Adrenal gland (tissue), 12 donors: Measurements from ENCODE around the gene MARVELD2. TPM values are rescaled to one million over a fixed set of nuclear protein-coding genes. Genes with fewer than 3 reads are reported as not detected.
"Not testable (repeated sequence)": the region's sequence is repeated elsewhere in the genome, so short reads cannot be mapped to it uniquely, and the experiment has no call there.

Source experiments
- DNase-seq, 7 donors: peaks; one replicate each; pipeline ENCODE4 v3.0.0-alpha.2; 2019 to 2020
- H3K27ac ChIP-seq, 5 donors: fragments of 200-600 bp; sonication (generic) in 4 of 5; 1 replicate in 3 of 5; 2 replicates in 2 of 5; pipeline versions ENCODE4 v1.5.1 to v1.8.0; 2016 to 2020; ENCODE audit warnings: mild to moderate bottlenecking in 1 of 5
- H3K27me3 ChIP-seq: fragments of 200-600 bp; 2 replicates; pipeline ENCODE4 v1.8.0; 2021
- H3K36me3 ChIP-seq, 2 donors: fragments of 200-600 bp; replicated peaks in 1 of 2; 1 replicate in 1 of 2; 2 replicates in 1 of 2; pipeline versions ENCODE4 v1.5.1 to v1.8.0; 2018 to 2022
- H3K4me1 ChIP-seq, 2 donors: fragments of 200-600 bp; replicated peaks in 1 of 2; 1 replicate in 1 of 2; 2 replicates in 1 of 2; pipeline versions ENCODE4 v1.5.1 to v1.8.0; 2018 to 2021
- H3K4me3 ChIP-seq, 4 donors: fragments of 200-600 bp; sonication (generic) in 3 of 4; one replicate each; pipeline ENCODE4 v1.5.1; 2016 to 2018
- H3K9me3 ChIP-seq, 3 donors: fragments of 200-600 bp; sonication (generic) in 1 of 3; replicated peaks in 1 of 3; 1 replicate in 2 of 3; 2 replicates in 1 of 3; pipeline versions ENCODE4 v1.5.1 to v1.8.0; 2016 to 2021
- CTCF ChIP-seq, 6 experiments: fragments of 450-650 bp in 4 of 6; fragments of 200-600 bp in 2 of 6; sonication (generic) in 1 of 6; IDR thresholded peaks; 1 replicate in 5 of 6; 2 replicates in 1 of 6; pipeline versions ENCODE4 v1.5.1 to v1.8.0; 2016 to 2021; ENCODE audit warnings: antibody characterized with exemption in 6 of 6, mild to moderate bottlenecking in 2 of 6, moderate library complexity in 1 of 6
- POLR2A ChIP-seq, 2 donors: fragments of 450-650 bp; IDR thresholded peaks; one replicate each; pipeline ENCODE4 v1.6.1; 2017; ENCODE audit warnings: antibody characterized with exemption in 2 of 2, mild to moderate bottlenecking in 2 of 2, moderate library complexity in 1 of 2
- WGBS, 4 donors: extraction: QIAGEN DNeasy Blood & Tissue Kit in 2 of 4; methylation state at CpG; one replicate each; pipeline versions ENCODE4 v1.1.5 to v1.1.7; 2013 to 2017; 5-methylcytosine and 5-hydroxymethylcytosine counted together
- intact Hi-C, 2 donors: fragments of 100-400 bp; cut with DNase I; formaldehyde crosslinking; loops; one replicate each; pipeline versions ENCODE4 v1.14.1 to v1.15.0; 2022 to 2023
- polyA plus RNA-seq, 3 donors: library from polyadenylated mRNA; stranded (reverse); fragments of 200-250 nt in 2 of 3; fragments of 350-450 nt in 1 of 3; fragmentation: Illumina TruSeq in 1 of 3; extraction: RNeasy Lipid Tissue Mini Kit (QIAGEN cat#74804) in 1 of 3; gene quantifications; one replicate each; pipeline ENCODE4 v1.2.3, GENCODE V29; 2013 to 2014
- total RNA-seq, 9 donors: library from RNA; depleted of rRNA in 4 of 9; stranded (reverse); fragments of >200 nt in 4 of 9; fragments of 120-200 nt in 1 of 9; fragmentation: NEBNext Ultra II Directional in 1 of 9; extraction: Animal tissue kit (Norgen Biotek cat#: 25700) in 1 of 9; gene quantifications; one replicate each; pipeline versions ENCODE4 v1.1.0 to v1.2.4, GENCODE V29; 2013 to 2023
- donor health status: healthy with polysubstance abuse.
- donor health status: Bipolar disorder and iron deficiency.
- donor health status: DM: yes; HTN: yes; CAD: no.
- donor health status: DM: no; HTN: no; CAD: no.
- donor health status: DM: no; HTN: no; CAD: no.
- donor health status: DM: yes; HTN: yes; CAD: no.

Gene MARVELD2
- total and polyA plus RNA-seq, 12 donors = 0.16 to 1.6 (median 0.73) TPM

GRCh38 chr5:69467442-69468225, 52.7 kb downstream of the MARVELD2 start:
- no peaks in the 10 kb centered on the region for H3K4me1 ChIP-seq
- no peaks in the 10 kb centered on the region for H3K9me3 ChIP-seq
- no peak overlapping the region for H3K27ac ChIP-seq
- DNase-seq = no peak
- no peaks in the 10 kb centered on the region for H3K36me3 ChIP-seq
- intact Hi-C loops = no loop called here
- TF ChIP-seq POLR2A (IDR thresholded peaks at IDR 0.05) (no peak), CTCF (IDR thresholded peaks at IDR 0.05) (no peak)
- WGBS, 4 donors = 77 to 86% (median 82%) methylated on average over 8 of the region's 8 CpGs
- no peaks in the 10 kb centered on the region for H3K27me3 ChIP-seq
- H3K4me3 ChIP-seq = no peak overlapping the region

- TF ChIP-seq POLR2A (IDR thresholded peaks at IDR 0.05) (no peak), CTCF (IDR thresholded peaks at IDR 0.05) (no peak)
- WGBS, 4 donors = 27 to 50% (median 33%) methylated on average over 1 of the region's 1 CpG
These were observed 53.7 kb downstream of the MARVELD2 start for GRCh38 chr5:69468631-69469030.

GRCh38 chr5:69471516-69471915, 56.6 kb downstream of the MARVELD2 start:
- H3K4me3 ChIP-seq, H3K27ac ChIP-seq, DNase-seq, intact Hi-C loops, H3K9me3 ChIP-seq, H3K36me3 ChIP-seq, H3K4me1 ChIP-seq, H3K27me3 ChIP-seq: not testable (repeated sequence)
- WGBS, 4 donors = 75 to 84% (median 80%) methylated on average over 6 of the region's 6 CpGs

More at GRCh38 chr5:69468631-69469030, 53.7 kb downstream of the MARVELD2 start:
- Histone ChIP-seq H3K36me3 (no peaks in the 10 kb centered on the region), H3K27me3 (no peaks in the 10 kb centered on the region), H3K9me3 (no peaks in the 10 kb centered on the region), H3K4me3 (no peak overlapping the region), H3K4me1 (no peaks in the 10 kb centered on the region), H3K27ac (no peak overlapping the region)
- DNase-seq = no peak
- intact Hi-C loops = no loop called here

- H3K4me3 ChIP-seq, DNase-seq, intact Hi-C loops, H3K4me1 ChIP-seq, H3K27me3 ChIP-seq, H3K27ac ChIP-seq, H3K9me3 ChIP-seq, H3K36me3 ChIP-seq: not testable (repeated sequence)
- 86 to 92% (median 89%) methylated on average over 16 of the region's 16 CpGs for WGBS, 4 donors
These were observed 57.7 kb downstream of the MARVELD2 start for GRCh38 chr5:69472535-69473143.

GRCh38 chr5:69477170-69477569, 62.3 kb downstream of the MARVELD2 start:
- Histone ChIP-seq H3K4me1 (no peaks in the 10 kb centered on the region), H3K27ac (no peak overlapping the region), H3K9me3 (no peaks in the 10 kb centered on the region), H3K4me3 (no peak overlapping the region), H3K36me3 (no peaks in the 10 kb centered on the region), H3K27me3 (no peaks in the 10 kb centered on the region)
- DNase-seq = no peak
- TF ChIP-seq POLR2A (IDR thresholded peaks at IDR 0.05) (no peak), CTCF (IDR thresholded peaks at IDR 0.05) (no peak)
- intact Hi-C loops = no loop called here
- 9 to 16% (median 12%) methylated on average over 1 of the region's 1 CpG for WGBS, 4 donors

- WGBS, 4 donors = 78 to 87% (median 84%) methylated on average over 7 of the region's 7 CpGs
These were observed 63.4 kb downstream of the MARVELD2 start for GRCh38 chr5:69478296-69478695.

More at GRCh38 chr5:69478296-69478695, 63.4 kb downstream of the MARVELD2 start:
- H3K27me3 ChIP-seq, H3K4me3 ChIP-seq, intact Hi-C loops, H3K27ac ChIP-seq, DNase-seq, H3K36me3 ChIP-seq, H3K9me3 ChIP-seq, H3K4me1 ChIP-seq: not testable (repeated sequence)
